HS-27A (cell line): Measurements from ENCODE around the gene LRCH1.

ENCODE experiments used
- DNase-seq: peaks from one replicate; pipeline ENCODE4 v3.0.0-alpha.2; 2012; ENCODE audit warnings: low read depth, missing footprints

LRCH1 gene

DNA sequence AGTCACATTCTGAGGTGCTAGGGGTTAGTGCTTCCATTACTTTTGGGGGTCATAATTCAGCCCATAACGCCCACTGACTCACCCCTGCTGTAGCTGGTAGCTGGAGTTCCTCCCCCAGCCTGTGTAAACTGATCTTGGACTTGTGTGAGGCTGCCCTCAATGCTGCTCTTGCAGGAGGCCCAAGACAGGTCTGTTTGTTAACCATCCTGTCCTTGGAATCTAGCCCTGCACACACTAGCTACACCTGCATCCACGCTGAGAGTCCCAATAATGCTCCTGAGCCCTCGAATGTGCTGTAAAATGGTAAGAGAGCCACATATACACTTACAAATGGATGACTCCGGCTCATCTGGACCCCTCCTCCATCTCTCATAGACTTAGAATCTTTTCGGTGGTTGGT is 9.6 kb downstream of the LRCH1 start:
- DNase-seq = no peak

DNA sequence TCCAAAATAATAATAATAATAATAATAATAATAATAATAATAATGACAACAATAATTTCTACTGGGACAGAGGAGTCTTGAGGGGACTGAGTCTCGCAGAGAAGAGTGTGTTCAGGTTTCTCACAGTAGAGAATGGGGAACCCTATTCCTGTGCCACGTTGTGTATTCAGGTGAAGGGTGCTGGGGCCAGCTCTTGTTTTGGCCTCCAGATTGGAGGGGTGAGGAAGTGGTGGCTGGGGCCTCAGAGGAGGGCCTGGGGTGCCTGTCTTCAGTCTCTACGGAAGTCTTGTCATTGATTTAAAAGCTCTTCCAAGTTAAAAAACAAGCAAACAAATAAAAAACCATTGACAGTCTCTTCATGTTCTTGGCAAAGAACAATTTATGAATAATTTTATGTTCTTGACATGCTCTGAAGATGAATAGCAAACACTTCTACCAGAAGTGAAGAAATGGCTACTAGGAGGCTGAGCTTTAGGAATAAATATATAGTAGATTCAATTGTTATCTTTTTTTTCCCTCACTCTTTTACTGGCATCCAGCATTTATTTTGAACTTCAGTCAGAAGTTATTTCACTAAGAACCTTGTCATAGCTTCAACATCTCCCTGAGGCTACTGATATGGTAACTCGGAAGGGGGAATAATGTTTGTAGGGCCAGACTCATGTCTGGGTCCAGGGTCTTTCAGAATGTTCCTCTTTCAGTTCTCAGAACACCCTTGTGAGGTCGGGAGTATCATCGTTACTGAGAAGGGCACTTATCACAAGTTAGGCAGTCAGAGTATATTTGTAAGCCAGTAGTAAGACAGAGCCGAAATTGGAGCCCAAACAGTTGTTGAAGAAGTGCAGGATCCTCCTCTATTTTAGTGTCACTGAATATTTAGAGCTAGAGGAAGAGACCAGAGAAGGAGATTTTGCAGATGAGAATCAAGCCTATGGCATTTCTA is 13.1 kb downstream of the LRCH1 start:
- no peak for DNase-seq

DNA sequence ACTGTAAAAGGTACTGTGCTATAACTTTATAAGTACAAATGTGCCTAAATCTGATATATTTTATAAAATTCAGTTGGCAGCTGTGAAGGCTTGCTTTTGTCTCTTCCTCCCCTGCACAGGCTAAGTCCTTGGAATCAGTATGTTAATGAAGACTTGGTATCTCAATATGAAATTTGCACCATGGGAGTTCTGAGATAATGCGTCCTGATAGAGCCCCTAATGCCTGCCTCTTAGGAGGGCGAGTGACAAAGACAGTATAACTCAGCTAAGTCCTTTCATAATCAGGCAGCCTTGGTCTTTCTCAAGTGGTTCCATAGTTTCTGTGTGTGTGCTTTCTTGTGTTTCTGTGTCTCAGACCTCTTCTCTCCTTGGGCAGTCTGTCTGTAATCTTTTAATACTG is 14.7 kb downstream of the LRCH1 start:
- no peak for DNase-seq

DNA sequence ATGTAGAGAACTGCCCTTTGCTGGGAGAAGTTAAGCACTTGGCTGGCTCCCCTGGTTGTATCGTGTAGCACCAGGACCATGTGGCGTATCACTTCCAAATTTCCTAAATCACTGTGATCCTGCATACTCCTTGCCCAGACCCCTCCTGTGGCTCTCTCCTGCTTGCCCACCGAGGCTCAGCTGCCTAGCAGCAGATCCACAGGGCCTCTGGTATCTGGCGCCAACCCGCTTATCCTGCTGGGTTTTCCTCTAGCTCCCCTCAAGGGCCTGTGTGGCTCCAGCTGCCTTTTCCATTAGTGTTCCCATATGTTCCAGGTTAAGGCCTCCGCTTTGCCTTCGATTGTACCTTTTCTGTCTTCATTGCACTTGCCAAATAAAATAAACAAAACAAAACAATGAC is 16.5 kb downstream of the LRCH1 start:
- no peak for DNase-seq

GRCh38 chr13:46570273-46570672 is 17.3 kb downstream of the LRCH1 start:
- DNase-seq = no peak

DNA sequence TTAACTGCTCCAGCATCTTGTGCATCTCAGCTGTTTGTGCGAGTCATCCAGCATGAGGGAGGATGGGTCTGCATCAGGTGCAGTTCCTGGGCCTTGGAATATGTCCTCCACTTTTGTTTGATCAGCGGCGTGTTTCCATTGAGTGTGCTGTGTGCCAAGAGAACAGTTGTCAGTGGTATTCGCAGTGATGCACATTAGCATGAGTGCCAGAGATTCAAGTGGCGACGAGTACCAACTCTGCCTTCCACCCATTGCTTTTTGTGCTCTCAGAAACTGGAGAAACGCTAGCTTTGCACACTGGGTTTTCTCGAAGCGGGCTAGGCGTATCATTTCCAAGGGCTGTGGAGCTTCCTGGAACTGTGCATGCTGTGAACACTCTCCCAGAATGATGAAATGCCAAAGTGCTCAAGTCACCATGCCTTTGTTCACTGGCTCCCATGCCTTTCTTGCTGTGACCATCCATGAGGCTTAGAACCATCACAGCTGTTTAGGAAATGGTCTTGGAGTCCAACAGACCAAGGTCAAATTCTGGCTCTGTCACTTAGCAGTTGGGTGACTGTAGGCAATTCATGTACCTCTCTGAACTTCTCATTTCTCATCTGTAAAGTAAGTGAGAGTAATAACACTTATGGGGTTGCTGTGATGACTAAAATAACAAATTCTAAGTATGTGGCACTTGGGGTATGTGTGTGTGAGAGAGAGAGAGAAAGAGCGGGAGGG is 18.4 kb downstream of the LRCH1 start:
- DNase-seq = no peak

DNA sequence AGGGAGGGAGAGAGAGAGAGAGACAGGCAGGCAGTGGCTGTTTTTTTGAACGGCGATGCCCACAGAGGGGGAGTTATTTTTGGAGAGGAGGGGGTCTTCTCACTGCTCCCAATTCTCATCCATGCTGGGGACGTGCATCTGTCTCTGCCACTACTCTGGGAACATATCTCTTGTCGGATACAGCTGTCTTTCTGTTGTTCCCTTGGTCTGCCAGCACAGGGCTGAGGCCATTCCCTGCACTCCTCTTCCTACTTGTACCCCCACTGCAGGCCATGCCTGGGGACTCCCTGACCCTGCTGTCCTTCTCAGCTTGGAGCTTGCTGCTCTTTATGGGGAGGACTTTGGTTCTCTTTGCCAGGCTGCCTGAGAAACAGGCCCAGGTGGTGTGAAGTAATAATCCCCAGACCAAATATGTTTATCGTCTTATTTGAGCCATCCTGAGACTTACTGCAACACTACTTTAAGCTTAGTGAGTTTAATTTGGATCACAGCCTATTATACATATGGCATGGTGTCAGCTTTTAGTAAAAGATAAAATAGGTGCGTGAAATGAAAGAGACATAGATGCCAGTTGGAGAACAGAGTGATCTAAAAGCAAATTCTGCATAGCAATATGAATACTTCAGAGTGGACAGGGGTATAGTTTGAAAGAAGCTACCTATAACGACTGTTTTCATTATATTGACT is 19.1 kb downstream of the LRCH1 start:
- no peak for DNase-seq

GRCh38 chr13:46572752-46573431 is 19.9 kb downstream of the LRCH1 start:
- no peak for DNase-seq

- no peak for DNase-seq
Measured at GRCh38 chr13:46575301-46575771, 22.4 kb downstream of the LRCH1 start.

DNA sequence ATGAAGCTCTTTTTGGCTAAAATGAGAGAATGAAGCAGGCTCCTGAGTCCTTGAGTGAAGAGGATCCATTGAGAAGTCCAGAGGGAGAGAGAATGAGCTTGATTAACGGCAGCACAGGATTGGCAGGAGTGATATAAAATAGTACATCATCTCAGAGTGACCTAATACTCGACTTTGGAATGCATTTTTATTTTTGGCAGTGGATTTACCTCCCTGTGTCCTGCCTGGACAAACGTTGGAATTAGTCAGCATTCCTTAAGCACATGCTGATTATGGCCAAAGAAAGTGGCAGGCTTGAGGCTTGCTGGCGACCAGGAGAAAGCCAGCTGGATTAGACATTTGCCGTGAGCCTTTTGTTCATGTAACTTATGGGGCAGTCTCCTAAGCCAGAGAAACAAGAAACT is 22.9 kb downstream of the LRCH1 start:
- DNase-seq = no peak

GRCh38 chr13:46576762-46577161 is 23.8 kb downstream of the LRCH1 start:
- DNase-seq = no peak

DNA sequence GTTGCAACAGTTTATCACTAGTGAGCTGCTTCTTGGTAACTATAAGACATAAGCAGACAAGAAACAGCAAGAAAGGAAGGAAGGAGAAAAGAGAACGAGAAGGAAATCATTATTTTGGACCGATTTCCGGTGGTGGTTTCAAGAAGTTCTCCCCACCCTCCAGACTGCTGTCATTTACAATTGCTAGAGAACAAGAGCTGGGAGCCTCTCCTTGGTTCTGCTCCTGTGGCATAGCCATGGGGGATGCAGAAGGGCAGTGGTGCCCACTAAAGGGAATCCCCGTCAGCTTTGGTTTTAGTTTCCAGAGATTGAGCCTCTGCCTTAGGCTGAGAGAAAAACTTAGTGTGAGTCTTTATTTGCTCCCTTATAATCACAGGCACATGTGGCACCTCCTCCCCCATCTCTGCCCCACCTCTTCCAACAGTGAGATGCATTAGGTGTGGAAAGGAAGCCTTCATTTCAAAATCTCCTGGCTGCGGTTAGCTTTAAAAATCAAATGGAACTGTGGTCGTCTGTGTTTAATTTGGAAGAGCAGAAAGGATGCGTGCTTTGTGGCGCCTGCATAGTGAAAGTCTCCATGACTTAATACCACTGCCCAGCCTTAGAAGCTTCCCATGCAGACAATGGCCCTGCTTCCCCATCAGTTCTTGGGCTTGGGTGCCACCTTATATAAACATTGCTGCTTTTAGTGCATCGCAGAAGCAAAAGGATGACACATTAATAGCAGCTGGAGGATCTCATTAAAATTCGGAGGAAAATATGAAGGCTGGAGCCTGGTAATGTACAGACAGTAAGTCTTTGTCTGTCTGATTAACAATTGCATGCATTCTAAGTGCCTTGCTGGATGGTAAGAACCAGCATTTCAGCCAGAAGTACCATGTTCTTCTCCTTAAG is 25.0 kb downstream of the LRCH1 start:
- no peak for DNase-seq

DNA sequence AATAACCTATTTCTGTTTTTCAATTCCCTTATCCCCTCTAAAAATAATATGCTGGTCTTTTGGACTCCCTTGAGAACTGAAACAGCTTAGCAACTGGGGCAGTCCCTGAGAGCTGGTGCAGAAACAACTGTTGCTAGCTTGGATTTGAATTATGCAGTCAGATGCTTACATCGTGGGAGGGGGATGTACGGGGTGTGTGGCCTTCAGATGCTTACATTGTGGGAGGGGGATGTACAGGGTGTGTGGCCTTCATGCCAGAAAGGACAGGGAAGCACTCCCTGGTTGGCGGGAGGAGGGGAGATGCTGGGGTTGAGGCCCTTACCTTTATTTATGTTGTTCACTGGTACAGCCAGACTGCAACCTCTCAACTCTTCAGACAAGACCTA is 25.6 kb downstream of the LRCH1 start:
- DNase-seq = no peak

GRCh38 chr13:46580362-46580839 is 27.4 kb downstream of the LRCH1 start:
- DNase-seq = no peak

DNA sequence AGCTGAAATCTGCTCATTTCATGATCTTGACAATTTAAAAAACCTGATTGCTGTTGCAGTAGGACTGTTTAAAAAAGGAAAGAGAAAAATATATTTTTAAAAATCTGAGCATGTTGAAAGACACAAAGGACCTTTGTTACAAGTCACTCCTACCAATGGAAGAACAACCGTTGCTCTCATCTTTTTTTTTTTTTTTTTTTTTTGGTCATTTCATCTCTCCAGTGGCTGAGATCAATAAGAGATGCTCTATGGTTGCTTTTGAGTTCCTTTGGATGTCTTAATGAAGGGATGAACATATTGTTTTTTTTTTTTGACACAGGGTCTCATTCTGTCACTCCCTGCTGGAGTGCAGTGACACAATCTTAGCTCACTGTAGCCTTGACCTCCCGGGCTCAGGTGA is 29.2 kb downstream of the LRCH1 start:
- no peak for DNase-seq

DNA sequence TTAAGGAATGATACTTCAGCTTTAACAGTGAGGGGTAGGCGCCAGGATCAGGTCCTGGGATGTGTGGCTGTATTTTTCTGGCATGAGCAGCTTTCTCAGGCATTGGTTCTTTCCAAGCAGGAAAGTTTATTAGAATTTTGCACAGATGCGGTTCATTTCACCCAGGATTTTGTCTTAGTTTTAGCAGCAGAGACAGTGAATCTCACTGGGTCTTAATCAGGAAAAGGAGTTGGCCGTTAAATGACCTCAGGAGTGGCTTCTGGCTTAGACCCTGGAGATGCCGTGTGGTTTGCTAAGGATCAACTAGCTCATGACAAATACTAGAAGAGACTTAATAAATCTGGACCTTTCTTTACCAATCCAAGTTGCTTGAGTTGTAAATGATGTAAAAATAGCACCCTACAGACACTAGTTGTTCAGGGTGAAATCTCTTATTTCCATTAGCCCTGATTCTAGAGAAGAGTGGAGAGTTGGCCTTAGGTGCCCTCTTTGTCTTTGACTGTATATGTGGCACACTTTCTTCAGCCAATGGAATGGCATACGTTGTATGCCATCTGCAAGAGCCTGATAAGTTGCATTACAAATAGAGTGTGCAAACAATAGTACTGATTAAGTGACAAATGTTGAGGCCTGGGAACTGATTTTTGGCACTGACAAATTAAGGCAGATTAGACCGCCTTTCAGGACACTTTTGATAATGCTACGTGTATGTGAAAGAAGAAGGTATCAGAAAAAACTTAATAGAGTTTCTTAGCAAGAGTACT is 34.0 kb downstream of the LRCH1 start:
- DNase-seq = no peak

DNA sequence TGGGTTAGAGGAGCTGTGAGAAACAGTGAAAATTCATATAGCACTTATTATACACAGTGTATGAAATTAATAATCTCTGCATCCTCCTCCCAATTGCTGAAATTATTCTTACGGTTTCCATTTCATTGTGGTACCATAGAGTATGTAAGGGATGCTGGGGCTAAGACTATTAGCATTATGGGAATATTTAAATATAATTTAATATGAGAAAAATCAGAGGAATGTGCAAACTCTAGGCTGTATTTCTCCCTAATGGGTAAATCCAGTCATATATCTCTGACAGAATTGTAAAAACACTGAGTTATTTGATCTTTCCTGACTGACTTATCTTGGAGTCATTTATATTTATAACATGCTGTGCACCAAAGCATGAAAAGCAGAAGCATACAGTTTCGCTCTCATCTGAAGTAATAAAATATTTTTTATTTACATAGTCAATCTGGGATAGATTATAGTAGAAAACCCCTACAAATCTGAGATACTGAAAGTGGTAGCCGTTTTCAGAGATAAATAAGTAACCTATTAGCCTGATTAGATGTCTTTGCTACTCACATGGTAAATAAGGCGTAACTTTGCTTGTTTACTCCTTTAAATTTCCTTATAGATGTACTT is 34.9 kb downstream of the LRCH1 start:
- no peak for DNase-seq

- no peak for DNase-seq
Measured at GRCh38 chr13:46592385-46592784, 39.4 kb downstream of the LRCH1 start.

DNA sequence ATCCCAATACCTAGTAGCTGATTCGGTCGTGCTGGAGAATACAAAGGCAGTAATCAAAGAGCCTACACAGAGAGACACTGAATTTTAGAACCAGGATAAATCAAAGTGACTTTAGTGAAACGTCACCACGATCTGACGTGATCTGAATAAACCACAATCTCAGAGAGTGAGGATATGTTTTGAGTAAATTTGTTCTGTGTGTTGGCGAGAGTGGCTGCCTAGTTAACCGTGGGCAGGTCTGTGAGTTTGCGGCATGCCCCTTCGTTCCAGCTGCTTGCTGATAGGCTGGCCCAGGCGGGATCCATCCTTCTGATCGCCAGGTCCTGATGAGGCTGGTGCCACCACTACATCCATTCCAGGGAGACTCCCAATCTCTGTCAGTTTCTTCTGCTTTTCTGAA is 40.4 kb downstream of the LRCH1 start:
- no peak for DNase-seq
